Stimulated activated CD4-positive, alpha-beta T cell treated with anti-CD3 and anti-CD28 coated beads, Interleukin-2, amount 100 ng/mL, for 4 hours (primary cell): ENCODE measurements around the gene SMCO3.
A peak's percentile ranks its signal among the peaks of the same experiment; 100 is the strongest.
"Not testable (repeated sequence)": the region's sequence is repeated elsewhere in the genome, so short reads cannot be mapped to it uniquely, and the experiment has no call there.

Experiments used
- DNase-seq: peaks from one replicate; pipeline ENCODE4 v3.0.0-alpha.2; 2020; ENCODE audit warnings: low read depth

SMCO3 gene

DNA sequence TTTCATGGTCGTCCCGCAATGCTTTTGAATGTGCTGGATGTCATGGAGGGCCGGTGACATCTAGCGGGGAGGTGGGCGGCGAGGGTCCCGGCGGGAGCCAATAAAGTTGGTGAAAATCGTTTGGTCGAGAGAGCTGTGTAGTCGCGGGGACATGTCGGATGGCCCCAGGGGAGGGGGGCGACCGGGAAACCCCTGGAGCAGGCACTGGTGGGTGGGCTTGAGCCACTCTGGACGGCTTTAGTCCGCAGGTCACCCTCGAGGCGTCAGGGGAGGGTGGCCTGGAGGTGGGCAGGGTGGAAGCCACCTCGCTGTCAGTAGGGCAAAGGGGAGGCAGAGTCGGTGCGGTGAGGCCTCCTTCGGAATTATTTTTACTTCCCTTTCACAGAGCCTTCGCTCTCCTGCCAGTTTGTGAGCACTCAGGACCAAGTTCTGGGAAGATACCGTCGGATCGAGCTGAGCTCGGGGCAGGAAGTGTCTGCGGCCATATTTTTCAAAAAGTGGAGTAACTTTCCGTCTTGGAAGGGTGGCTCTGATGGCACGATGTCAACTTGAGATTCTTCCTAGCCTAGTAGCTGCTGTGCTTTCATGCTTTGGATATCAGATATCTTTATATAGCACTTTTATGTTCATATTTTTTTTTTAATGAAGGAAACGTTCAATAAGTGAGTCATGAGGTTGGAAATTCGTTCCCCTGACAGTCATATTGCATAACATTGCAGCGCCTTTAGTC lies 38.9 kb downstream of the SMCO3 start:
- DNase-seq: peak; percentile 2

DNA sequence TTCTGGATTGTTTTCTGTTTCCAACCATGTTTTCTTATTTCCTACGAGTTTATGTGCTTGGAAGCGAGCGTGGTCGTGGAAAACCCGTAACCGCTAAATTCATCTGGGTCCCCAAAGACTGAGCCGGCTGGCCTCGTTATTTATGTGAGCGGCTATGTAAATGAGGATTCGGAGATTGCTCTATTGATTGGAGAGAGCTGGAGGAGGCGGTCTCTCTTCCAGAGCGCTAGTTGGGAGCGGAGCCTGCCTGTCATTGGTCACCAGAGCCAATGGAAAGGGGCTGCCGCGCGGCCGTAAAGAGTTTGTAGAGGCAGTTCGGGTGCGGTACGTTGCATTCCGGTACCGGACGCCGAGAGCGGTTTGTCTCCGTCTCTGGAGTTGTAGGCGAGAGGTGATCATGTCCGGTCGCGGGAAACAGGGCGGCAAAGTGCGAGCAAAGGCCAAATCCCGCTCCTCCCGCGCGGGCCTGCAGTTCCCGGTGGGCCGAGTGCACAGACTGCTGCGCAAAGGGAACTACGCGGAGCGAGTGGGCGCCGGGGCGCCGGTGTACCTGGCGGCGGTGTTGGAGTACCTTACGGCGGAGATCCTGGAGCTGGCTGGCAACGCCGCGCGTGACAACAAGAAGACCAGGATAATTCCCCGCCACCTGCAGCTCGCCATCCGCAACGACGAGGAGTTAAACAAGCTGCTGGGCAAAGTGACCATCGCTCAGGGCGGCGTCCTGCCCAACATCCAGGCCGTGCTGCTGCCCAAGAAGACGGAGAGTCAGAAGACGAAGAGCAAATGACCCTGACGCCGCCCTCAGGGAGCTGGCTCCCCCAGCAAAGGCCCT lies 39.7 kb downstream of the SMCO3 start:
- peak; percentile 84 for DNase-seq

DNA sequence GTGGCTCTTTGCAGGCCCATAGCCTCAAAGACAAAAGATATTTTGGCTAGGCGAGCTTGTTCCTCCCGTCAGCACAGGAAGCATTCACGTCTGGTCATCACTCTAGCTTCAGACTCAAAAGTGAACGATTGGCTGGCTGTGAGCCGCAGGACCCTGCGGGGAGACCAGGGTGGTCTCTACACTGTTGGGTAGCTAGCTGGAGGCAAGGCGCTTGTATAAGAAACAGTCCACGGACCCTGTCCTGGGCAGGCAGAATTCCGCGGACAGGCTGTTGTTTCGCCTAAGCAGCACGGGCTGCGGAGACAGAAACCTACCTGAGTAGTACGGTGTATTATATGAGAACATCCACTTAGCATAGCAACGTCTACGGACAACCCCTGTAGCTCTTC lies 40.3 kb downstream of the SMCO3 start:
- no peak for DNase-seq

DNA sequence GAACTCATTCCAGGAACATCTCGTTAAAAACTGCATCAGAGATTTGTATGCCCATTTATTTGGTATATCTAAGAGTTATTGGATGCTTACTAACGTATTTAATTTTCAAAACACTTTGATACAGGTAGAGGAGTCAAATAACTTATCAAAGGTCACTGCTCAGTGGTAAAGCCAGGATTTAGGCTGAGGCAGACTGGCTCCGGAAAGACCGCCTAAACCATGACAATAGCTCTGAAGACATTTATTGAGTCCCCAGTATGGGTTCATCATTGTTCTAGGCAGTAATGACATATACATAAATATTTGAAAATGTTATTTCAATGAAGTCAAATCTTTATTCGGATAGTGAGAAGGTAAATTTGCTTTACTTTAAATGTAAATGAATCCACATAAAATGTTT lies 41.0 kb downstream of the SMCO3 start:
- DNase-seq: no peak

DNA sequence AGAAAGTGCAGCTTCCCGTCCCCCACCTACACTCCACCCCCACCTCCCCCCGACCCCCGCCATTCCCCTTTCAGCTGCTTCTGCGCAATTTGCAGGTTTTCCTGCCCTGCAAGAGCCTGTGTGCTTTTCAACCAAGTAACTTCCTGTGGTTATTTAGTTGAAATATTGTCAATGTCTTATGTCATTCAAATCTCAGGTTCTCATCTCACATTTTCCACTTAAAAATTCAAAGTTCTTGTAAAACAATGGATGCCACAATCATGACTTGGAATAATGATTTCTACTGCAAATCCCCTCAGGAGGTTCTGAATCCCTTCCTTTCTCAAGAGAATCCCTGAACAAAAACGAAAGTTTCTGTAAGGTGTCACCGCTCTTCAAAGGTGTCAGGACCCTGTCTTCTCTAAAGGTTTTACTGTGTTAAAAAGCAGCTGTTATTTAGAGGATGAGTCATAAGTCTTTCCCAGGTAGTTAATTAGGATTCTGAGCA lies 42.3 kb downstream of the SMCO3 start:
- peak; percentile 40 for DNase-seq

DNA sequence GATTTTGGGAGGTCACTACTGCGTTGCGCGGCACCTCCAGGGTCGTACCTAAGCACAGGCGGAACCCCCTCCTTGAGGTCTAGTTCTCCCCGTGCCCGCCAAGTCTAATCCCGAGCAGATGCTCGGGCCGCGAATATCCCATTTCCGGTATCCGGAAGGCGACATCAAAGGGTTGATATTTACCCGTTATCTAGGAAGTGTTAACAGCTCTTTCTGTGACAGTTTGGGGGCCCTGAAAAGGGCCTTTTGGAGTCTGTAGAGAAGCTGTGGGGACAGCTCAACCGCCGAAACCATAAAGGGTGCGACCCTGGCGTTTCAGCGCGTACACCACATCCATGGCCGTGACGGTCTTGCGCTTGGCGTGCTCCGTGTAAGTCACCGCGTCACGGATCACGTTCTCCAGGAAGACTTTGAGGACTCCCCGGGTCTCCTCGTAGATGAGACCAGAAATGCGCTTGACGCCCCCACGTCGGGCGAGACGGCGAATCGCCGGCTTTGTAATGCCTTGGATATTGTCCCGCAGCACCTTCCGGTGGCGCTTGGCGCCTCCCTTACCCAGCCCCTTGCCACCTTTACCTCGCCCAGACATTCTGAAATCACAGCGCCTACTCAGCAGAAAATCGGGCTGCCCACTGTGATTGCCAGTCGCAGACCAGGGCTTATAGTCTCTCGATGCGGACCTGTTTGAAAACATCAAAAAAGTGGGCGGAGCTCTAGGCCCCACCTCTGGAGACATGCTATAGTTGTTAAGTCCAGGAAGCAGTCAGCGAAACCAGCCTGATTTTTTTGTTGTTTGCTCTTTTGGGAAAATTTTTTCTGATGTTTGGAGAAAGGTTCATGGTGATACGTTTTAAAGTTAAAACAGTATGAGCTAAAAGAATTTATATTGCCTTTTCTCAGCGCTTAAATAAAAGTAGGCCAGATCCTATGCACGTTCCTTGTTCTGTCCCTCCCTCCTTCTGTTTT lies 43.2 kb downstream of the SMCO3 start:
- peak; percentile 90 for DNase-seq

DNA sequence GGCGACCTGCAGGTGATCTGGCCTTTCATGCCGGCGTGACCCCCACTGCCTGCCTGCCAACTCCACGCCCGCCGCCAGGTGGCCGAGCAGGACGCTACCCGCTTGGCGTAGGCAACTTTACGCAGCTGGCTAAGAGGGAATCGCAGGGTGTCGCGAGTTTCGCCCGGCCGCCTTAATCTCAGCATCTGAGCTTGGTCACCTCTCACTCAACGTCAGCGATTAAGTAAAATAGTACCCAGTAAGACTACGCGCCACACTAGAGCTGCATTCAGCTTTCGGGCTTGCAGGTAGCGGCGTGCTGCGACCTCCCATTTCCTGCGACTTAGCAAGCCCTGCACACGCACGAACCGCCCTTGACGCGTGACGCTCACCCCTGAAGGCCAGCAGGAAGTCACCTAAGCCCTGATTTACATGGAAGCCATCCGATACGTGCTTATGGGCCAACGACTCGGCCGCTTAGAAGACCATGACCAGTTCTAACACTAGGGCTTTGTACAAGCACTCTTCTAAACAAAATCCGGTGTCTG lies 44.0 kb downstream of the SMCO3 start:
- peak; percentile 80 for DNase-seq

DNA sequence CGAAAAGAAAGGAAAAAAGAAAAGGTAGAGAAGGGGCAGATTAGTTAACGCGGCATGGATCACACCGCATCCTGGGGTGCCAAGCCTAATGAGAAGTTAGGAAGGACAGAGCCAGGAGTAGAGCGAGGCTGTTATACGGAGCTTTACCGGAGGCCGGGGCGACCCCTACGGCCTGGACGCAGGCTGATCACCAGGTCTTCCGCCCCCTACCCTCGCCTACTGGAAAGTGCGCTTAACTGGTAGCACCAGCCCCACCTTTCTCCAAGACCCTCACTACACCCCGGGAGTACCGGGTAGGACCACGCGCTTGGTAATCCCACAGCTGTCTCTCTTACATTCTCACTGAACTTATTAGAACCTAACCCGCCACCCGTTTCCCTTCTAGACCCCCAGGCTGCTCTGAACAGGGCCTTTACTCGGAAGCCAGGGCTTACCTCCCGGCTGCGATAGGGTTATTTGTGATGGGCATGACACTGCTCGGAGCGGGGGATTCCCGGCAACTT lies 44.5 kb downstream of the SMCO3 start:
- no peak for DNase-seq

DNA sequence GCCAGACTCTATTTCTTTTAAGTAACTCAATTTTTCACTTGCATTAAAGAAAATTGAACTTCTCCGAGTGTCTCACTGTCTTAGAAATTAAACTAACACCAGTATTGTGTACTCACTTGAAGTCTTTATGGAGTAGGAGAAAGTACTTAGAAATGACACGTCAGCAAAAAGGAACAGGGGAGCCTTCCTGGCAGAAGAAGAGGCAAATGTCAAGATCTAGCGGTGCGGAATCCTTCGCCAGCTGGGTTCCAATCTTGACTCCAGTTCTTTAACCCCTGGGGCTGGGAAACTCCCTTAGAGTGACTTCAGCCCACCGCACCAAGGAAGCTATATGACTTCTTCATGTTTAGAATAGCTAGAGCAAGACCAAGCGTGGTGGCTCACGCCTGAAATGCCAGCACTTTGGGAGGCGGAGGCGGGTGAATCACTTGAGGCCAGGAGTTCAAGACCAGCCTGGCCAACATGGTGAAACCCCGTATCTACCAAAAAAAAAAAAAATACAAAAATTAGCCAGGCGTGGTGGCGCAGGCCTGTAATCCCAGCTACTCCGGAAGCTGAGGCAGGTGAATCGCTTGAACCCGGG lies 45.1 kb downstream of the SMCO3 start:
- DNase-seq: peak; percentile 7

DNA sequence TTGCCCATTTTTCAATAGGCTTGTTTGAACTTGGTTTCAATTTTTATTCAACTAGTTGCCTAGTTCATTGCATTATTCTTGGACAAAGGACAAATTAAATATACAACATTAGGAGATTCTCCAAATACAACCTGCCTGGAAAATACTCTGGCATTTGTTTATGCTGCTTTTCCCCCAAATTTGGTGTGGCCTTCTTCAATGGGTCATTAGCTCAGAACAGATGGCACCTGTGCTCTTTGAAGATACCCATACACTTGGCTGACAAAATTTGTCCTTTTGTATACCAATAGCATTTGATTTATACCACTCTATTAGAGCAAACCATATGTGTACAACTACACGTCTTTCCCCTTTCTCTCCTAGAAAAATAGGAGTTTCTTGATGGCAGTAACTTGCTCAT lies 46.4 kb downstream of the SMCO3 start:
- no peak for DNase-seq

DNA sequence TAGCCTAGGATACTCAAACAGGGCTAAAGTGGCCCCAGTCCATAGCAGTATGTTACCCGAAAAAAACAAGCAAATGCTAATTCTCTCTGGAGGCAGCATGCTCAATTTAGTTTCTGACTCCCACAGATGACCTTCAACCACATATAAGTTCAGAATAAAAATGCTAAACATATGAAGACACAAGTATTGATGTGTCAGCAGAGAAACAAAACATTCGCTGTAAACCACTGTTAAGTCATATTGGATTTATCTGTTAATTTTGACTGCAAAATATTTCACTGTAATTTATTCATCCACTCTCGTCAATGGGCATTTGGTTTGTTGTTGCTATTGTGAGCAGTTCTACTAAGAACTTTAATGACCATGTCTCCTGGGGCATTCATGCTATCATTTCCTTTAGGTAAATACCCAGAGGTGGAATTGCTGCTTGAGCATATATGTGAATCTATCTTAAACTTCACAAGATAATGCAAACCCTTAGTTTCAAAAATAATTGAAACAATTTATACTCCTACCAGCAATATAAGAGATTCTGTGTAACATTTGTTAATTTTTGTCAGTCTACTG lies 47.2 kb downstream of the SMCO3 start:
- no peak for DNase-seq

DNA sequence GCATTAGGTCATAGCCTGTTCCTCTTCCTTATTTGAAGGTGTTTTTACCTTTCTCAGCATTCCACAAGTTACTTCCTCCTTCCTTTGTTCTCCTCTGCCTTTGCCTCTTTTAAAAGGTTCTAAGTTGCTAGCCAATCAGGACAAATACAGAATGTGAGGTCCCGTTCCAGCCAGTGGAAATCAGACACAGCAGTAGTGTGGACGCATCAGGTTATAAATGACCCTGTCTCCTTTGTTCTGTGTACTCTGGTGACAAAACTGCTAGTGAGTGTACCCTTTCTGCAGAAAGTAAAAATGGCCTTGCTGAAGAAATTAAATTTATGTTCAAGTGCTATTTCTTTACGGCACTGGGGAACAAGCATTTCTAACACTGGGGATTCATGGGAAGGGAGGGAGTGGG lies 48.0 kb downstream of the SMCO3 start:
- DNase-seq: not testable (repeated sequence)

DNA sequence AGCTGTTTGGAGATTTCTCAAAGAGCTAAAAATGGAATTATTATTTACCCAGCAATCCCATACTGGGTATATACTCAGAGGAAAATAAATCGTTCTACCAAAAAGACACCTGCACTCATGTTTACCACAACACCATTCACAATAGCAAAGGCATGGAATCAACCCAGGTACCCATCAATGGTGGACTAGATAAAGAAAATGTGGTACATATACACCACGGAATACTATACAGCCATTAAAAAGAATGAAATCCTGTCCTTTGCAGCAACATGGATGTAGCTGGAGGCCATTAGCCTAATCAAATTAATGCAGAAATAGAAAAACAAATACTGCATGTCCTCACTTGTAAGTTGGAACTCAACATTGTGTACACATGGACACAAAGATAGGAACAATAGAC lies 48.6 kb downstream of the SMCO3 start:
- no peak for DNase-seq

DNA sequence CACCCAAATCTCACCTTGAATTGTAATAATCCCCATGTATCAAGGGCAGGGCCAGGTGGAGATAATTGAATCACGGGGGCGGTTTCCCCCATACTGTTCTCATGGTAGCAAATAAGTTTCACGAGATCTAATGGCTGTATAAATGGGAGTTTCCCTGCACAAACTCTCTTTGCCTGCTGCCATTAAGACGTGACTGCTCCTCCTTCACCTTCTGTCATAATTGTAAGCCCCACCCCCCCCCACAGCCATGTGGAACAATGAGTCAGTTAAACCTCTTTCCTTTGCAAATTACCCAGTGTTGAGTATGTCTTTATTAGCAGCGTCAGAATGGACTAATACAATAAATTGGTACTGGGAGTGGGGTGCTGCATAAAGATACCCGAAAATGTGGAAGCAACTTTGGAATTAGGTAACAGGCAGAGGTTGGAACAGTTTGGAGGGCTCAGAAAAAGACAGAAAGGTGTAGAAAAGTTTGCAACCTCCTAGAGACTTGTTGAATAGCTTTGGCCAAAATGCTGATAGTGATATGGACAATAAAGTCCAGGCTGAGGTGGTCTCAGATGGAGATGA lies 54.2 kb downstream of the SMCO3 start:
- not testable (repeated sequence) for DNase-seq

DNA sequence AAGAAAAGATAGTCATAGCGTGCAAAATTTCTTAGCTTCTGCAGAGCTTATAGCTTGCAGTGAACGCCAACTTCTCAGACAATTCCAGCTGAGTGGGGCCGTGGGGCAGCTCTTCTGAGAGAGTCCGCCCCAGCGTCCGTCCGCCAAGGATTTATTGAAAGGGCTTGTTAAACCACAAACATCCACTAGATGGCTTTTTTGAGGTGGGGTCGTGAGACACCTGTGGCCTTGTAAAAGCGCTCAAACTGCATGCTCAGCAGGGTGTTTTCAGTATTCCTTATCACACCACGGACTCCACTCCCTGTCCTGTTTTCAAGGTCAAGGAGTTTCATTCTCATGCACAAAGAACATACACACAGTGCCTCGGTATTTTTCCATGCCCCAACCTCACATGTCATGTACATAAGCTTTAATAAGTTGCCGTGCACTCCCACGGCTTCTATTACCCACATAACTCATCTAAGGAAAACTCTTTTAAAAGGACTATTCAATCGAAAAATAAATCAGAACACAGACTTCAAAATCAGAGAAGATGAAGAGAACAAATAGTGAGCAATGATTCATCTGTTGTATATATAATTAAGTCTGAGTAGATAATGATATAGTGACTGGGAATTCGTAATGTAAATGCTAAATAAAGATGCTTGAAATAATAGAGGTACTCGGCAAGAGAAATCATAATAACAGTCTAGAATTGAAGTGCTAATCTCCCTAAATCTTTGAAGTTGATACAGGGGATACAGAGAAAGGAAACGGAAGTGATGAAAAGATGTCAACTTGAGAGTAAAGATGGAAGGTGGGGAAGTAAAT lies 57.4 kb downstream of the SMCO3 start:
- no peak for DNase-seq
